ENCODE data around the gene MAN1C1.

DNA sequence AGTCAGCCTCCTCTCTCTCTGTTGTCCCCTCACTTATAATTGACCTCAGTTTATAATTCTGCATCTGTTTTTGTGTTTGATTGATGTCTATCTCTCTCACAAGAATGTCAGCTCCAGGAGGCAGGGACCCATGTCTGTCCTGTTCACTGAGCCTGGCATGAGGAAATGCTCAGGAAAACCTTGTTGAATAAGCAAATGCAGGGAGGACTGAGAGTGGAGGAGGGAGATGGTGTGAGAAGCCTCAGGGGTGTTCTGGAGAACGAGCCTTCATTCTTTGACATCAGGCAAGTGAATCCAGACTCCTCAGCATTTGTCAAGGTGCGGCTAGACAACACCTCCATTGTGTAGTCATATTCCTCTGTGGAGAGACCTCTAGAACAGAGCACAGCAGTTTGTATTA lies 45.5 kb downstream of the MAN1C1 start:
- TF ChIP-seq, protein P1, sequence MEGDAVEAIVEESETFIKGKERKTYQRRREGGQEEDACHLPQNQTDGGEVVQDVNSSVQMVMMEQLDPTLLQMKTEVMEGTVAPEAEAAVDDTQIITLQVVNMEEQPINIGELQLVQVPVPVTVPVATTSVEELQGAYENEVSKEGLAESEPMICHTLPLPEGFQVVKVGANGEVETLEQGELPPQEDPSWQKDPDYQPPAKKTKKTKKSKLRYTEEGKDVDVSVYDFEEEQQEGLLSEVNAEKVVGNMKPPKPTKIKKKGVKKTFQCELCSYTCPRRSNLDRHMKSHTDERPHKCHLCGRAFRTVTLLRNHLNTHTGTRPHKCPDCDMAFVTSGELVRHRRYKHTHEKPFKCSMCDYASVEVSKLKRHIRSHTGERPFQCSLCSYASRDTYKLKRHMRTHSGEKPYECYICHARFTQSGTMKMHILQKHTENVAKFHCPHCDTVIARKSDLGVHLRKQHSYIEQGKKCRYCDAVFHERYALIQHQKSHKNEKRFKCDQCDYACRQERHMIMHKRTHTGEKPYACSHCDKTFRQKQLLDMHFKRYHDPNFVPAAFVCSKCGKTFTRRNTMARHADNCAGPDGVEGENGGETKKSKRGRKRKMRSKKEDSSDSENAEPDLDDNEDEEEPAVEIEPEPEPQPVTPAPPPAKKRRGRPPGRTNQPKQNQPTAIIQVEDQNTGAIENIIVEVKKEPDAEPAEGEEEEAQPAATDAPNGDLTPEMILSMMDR (conservative IDR thresholded peaks at IDR 0.05 in 1 of 2, IDR thresholded peaks at IDR 0.05 in 1 of 2; ENCODE audit: extremely low read depth in 1 of 2, insufficient read depth in 1 of 2, low read depth in 1 of 2, low read length in 2 of 2), result no peak
- TF ChIP-seq EZH2 (IDR thresholded peaks at IDR 0.05; ENCODE audit: borderline replicate concordance, low read length), result no peak
